Embryonic facial prominence (tissue), 1 donor: ENCODE data around the gene SLC1A3.

Source experiments
- DNase-seq: peaks from one replicate; pipeline ENCODE4 v3.0.0-alpha.2; 2016; ENCODE audit errors: extremely low spot score

The SLC1A3 gene

DNA sequence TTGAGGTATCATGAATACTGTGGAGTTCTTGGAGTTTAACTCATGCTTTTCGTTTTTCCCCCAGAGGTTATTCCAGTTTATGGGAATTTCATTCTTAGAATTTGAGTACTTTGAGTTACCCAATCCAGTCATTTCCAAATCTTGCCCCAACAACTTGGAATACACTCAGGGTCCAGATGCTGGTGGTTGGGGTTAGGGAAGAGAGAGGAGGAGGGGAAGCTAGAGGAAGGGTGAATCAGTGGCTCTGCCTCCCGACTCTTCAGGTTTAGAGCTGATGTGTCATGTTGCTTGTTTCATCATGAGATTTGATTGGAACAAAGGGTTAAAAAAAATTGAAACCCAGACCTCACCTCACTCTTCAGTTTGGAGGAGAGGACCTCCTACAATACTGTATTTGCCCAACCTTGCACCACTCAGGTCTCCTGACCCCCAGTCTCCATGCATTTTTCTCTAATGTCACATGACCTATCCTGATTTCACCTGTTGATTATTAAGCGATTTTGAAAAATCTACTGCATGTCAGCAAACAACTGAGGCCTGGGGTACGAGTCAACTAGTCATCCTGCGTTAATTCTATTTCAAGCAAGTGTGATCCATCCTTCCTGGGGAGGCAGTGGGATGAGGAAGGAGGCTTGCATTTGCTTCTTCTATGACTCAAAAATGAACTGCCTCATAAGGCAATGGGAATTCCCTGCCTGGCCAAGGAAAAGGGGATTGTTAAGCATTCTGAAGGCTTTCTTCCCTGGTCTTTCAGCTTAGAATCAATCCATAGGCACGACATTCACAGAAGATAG, 6.2 kb upstream of the SLC1A3 start:
- no peak for DNase-seq

DNA sequence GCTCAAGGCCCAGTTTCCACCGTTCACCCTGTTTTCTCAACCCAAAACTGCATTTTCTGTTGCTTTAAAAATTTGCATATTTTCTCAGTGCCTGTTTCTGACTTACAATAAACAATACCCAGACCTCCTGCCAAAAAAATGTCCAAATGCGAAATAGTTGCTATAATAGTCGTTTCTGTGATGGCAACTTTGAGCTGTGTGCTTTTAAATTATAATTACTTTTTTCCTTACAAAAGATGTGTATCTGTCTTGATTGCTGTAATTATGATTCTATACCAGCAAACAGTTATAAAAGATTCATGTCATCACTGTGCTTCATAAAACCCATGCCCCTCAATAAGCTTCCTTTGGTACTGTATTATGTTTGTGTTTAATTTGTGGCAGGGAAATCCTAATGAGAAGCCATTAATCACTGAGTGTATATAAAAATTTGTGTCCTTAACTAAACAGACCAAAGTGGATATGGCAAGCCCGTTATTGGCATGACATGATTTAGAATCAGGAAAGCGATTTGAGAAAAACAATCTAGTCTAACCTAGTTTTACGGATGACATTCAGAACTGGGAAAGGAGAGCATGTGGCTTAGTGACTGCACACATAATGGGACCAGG, 5.4 kb upstream of the SLC1A3 start:
- no peak for DNase-seq

DNA sequence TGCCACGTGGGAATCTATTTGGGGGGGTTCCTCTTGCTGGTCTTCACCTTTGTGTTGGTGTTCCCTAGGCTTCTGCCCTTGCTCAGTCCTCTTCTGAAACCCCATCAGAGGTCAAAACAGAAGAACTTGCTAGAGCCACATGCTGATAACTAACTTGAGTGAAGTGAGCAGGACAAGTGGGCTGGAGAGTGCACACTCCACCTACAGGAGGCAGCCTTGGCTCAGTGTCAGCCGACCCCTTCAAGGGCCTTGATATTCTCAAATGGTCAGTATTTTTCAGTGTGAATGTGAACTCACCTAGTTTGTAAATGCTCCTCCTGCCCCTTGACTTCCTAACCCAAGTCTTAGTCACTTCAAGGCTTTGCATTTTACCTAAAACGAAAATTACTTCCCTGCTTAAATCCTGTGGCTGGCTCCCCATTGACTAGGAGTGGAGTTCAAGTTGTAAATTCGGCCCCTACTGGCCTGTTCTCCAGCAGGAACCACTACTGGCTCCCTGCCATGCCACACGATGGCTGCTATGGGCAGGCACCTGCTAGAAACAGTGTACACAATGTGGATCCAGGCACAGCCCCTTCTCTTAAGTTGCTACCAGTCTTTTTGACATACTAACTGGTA, 3.6 kb upstream of the SLC1A3 start:
- no peak for DNase-seq

DNA sequence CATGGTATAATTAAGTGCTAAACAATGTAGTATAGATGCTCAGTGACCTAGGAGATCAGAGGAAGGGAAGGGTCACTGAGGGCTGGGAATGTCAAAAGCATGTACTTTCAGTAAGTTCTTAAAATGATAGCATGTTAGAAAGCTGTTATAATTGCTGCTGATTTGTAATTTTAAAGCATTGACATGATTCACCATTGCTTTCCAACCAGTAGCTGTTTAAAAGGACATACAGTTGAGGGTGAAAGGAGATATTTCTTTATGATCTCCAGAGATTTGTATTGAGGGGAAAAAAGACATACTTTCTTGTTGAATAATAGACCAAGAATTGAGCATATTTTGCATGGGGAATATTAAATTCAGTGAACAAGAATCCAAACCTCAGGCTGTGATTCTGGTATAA, 1.2 kb upstream of the SLC1A3 start:
- DNase-seq = no peak

DNA sequence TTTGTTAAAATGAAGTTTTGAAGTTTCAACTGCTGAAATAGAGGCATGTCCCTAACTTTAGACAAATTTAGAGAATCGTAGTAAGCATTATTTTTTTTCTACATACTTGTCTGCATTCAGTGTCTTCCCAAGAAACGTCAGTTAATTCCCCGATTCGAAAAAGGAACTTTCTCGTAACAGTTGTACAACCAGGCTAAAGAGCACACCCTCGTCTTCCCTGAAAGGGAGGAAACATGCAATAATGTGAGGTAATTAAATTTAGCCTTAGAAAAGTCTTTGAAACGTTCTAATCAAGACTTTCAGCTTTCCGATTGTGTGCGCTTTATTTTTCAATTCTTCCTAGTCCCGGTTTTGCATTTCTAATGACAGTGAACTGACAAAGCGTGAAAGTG, 374 bp upstream of the SLC1A3 start:
- DNase-seq = no peak

DNA sequence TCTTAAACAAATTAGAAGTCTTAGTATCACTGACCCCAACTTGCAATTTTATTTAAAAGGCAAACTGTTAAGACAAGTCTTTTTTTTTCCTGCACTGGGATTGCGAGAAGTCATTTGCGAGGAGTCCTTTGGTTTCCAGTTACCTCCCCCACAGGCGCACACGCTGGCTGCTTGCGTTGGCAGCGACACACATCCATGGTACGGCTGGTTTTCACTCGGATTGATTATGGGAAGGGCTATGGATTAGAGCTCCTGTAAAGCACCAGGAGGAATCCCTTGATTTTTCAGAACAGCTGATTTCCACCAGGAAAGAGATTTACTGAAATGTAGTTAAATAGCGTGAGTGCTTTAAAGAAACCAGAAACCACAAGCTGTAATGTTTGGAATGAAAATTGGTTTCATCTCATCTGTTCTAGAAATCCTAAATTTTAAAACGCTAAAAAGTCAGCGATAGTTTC, 737 bp downstream of the SLC1A3 start:
- DNase-seq = no peak

DNA sequence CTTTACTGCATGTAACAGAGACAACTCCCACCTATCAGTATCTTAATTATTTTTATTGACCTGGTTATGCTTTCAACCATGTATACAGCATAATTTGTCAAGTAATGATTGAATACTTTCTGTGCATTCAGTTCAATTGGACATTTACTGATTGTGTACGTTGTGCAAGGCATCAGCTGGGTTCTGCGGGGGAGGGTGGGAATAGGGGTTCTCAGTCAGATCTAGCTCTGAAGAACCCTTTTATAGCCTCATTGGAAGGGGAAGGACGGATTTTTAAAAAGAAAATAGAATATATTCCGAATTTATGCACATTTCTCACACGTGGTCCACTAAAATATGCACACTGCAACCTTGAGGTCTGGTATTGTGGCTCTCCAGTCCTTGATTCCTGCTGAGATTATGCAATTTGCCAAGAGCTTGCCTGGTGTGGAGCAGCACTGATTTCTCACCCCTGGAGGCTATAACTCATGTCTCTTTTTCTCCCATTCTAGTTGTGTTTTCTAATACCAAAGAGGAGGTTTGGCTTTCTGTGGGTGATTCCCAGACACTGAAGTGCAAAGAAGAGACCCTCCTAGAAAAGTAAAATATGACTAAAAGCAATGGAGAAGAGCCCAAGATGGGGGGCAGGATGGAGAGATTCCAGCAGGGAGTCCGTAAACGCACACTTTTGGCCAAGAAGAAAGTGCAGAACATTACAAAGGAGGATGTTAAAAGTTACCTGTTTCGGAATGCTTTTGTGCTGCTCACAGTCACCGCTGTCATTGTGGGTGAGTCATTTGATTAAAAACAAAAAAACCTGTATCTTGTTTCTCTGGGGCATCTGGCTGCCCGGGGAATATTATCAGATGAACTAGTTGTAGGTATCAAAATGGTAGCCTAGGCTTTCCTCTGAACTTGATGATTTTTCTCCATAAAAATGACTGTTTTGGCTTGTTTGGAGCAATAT, 1.7 kb downstream of the SLC1A3 start:
- DNase-seq = no peak

DNA sequence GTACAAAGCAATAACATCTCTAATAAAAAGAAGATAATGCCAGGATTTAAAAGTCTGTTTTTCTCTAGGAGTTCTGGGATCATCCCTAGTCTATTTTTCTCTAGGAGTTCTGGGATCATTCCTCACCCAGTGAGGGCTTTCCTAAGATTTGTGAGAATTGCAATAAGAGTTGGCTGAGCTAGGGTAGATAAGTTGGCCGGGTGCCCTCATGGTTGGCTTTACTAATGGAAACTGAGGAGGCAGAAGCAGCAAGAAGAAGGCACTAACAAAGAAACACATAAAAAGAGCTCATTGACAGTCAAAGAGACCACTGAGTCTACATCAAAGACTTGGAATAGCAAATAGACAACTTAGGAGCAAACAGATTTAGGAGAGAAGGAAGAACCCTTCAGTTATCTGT, 4.2 kb downstream of the SLC1A3 start:
- DNase-seq = no peak

DNA sequence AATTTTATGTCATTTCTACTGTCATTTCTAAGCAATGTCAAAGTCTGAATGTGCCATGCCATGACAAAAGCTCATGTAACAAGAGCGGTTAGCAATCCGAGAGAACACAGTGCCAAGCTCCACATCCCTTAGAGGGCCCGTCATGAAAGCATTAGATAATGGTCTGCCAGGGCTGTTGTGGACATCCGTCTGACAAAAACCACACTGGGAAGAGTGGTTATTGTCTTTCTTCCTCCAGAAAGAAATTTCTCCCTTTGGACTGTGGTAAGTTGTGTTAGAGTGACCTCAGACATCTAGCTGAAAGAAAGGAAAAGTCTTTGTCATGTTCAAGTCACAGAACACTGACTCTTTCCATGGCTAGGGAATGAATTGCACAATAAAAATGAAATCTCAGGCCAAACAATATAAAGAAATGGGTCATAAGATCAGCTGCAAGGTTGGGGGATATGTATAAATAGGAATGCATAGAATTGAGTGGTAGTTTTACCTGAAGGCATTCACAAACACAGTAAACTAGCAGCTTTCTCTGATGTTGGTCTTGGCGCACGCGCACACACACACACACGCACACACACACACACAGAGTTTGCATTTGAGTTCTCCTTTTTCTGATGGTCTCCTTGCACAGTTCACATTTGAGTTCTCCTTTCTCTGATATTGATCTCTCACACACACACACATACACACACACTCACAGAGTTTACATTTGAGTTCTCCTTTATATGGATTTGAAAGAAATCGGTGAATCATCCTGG, 5.3 kb downstream of the SLC1A3 start:
- DNase-seq = no peak

DNA sequence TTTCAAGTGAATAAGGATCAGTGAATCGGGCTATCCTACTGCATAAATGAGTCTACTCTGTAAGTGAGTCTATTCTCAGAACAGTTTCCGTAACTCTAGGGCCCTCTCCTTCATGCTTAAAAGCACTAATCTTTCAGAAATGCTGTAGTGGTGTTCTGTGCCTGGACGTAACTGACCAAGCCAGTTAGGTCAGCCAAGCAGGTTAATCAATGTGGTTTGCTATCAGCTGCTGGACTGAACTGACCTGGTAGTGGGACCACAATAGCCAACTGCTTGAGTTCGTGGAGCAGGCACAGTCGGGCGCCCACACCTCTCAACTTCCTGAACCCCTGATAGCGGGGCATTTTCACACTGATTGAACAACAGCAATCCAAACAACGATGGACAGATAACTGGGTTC, 6.8 kb downstream of the SLC1A3 start:
- no peak for DNase-seq

DNA sequence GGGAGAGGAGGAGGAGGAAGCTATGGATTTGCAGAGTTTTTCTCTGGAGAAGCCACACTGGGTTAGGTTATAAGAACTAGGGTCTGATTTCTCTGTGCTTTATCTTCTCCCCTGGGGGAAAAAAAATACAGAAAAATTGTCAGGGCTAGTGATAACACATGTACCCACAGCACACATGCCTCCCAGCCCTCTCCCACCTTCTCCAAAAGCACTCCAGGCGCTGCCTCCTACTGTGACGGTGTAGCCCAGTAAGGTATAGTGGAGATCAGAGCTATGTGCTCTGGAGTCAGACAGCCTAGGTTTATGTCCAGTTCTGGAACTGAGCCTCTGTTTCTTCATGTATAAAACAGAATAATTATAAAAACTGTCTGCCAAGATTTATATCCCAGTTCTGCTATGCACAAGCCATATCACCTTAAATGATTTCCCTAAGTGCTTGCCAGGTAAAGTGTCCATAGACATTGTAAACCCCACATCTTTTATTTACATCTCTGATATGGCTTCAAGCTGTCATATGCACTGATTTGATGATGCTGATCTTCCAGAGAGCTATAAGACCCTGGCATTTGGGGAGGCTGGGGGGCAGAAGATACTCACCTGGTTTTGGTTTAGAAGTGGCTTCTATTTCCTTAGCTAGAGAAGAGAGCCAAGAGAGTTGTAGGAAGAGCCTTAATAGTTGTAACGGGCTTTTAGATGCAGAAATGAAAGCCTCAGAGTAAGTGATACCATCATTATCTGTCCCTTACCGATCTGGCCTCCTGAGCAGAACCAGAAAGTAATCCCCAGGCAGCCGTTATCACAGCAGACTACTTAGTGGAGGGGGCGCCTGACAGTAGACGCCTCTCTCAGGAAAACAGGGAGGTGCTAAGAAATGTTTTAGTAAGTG, 7.6 kb downstream of the SLC1A3 start:
- DNase-seq = no peak

DNA sequence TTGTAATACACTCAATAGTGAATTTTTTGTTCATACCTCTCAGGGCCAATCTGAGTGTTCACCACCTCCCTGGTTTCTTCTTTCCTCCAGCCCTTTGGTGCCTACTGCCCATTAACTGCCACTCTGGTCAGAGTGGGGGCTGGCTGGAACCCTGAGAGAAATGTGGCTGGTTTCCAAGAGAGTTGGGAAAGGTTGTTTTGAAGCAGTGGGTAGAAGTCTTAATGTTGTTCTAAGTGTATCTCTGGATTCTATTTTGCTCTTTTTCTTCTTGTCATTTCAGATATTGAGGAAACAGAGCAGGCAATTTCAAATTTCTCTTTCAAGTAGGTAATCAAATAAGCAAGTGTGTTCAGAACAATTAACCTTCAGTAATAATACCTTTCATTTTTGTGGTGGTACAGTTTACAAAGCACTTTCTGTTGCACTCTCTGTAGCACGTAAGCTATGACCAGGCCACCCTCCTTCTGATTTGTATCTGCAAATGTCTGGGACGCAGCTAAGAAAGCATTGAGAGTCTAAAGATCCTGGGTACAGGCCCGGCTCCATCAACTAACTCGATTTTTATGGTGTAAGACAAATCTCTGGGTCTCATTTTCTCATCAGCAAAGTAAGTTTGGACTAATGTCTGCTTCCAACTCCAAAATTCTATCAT, 8.4 kb downstream of the SLC1A3 start:
- no peak for DNase-seq

DNA sequence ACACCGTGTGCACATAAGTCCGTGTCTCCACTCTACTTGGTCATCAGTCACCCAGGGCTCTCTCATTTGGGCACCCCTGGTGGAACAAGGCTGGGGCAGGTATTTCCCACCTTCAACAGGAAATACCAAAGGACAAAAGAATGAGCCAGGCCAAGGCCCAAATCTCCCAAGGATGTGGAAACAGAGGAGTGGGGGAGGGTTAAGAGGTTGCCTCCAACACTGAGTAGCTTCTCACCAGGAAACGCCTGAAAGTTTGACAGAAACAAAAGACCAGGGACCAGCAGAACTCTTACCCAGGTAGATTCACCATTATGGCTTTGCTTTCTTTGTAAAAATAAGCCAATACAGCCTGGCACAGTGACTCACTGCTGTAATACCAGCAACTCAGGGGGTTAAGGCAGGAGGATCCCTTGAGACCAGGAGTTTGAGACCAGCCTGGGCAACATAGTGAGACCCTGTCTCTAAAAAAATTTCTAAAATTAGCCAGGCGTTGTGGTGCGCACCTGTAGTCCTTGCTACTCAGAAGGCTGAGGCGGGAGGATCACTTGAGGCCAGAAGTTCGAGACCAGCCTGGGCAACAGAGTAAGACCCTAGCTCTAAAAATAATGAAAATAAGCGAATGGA, 12.7 kb downstream of the SLC1A3 start:
- DNase-seq = no peak

DNA sequence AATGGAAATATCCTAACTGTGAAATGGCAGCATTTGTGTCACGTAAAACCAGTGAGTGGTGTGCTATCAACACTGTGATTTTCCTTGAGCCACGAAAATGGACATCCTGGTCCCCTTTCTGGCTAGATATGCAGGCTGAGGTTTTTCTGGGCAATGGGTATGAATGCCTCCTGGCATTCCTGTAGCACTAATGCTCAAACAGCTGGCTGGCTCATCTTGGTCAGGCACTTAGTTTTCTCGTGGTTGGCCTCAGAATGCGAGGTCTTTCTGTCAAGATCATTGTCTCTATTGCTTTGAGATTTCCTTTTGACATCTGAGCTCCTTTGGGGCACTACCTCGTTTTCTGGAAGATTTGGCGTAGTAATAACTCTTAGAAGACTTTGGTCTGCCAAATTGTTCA, 15.6 kb downstream of the SLC1A3 start:
- no peak for DNase-seq

DNA sequence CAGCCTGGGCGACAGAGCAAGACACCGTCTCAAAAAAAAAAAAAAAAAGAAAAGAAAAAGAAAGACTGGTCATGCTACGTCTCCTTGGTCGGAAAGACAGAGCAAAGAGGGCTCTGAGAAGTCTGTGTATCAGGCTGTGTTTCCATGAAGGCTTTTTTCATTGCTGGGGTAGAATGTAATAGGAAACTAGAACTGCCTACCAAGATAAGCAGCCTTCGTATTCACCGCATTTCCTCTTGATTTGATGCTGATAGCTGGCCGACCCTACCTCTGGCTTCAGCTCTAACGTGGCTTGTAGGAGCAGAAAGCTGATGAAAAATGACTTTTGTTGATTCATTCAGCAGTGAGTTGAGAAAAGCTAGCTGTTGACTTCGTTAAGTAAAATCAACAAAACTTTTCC, 17.4 kb downstream of the SLC1A3 start:
- DNase-seq = no peak

DNA sequence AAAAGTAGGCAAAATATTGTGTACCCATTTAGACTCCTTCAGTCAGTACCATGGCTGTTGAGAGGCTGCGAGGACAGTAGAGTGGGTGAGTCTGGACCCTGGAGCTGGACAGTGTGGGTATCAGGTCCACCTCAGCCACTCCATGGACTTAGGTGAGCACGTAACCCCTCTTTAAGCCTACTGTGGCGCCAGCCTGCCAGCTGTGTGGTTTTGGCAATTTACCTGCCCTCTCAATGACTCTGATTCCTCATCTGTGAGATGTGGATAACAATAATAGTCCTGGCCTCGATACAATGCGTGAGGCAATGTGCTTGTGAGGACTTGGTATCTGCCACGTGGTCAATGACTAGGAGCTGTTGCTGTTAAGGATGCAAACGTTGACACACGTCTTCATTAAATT, 17.9 kb downstream of the SLC1A3 start:
- no peak for DNase-seq

DNA sequence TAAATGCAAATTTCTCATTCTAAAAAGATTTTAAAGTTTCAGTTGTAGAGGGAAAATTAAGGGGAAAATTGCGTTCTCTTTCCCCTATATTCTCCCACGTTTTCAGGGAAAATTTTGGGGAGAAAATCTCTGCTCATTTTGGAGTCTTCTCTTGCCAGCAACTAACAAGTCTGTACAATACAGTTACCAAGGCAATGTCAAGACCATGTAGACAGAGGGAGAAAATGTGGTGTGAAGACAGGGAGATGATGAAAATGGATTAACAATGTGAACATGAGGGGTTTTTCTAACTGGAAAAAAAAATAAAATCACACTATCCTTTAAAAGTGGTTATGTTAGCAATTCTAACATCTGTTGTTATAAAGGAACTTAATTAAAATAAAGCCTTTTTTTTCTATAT, 22.3 kb downstream of the SLC1A3 start:
- no peak for DNase-seq

DNA sequence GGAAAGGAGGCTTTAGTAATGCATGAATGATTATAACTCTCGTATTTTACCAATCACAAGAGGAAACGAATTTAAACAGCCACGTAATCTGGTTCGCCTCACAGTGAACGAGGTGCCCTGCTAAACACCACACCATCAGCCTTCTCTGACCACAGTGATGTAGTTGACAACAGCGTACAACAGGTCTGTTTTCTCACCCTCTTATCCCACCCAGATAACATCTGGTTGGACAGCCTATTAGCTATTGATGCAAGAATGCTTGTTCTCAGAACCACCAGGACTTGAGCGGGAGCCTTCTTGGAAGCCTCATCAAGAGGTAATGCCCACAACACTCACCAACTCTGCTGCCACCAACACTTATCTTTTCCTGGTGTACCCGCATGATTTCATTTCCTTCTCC, 23.3 kb downstream of the SLC1A3 start:
- DNase-seq = no peak
